Measurements from ENCODE around the gene IPO11. TPM values are rescaled to one million over a fixed set of nuclear protein-coding genes. Genes with fewer than 3 reads are reported as not detected.

Gene IPO11
- total and polyA plus RNA-seq, 2 of the 13 experiments (the other 11 are each of a cell fraction or from before 2014, with no cell fraction given) = 13.9 to 24.4 TPM

- H4K20me1 ChIP-seq (ENCODE audit: insufficient read depth, low read length) = no peaks in the 10 kb centered on the region
- no peak for DNase-seq (ENCODE audit: low spot score)
- H3K4me3 ChIP-seq (replicated peaks in 1 of 3; ENCODE audit: insufficient read depth in 1 of 3, low read depth in 2 of 3, low read length in 3 of 3) = no peak overlapping the region
- H3K27ac ChIP-seq (ENCODE audit: extremely low read length, insufficient read depth, low read length) = no peak overlapping the region
- H3K27me3 ChIP-seq (ENCODE audit: control insufficient read depth in 1 of 2, insufficient read depth in 2 of 2, low read length in 2 of 2) = no peaks in the 10 kb centered on the region
- H3K4me2 ChIP-seq (ENCODE audit: low read depth, low read length) = no peak overlapping the region
- H3K79me2 ChIP-seq (ENCODE audit: insufficient read depth, low read length) = no peaks in the 10 kb centered on the region
- FAIRE-seq = no peak
- TF ChIP-seq ZNF790 (CRISPR knock-in tag; IDR thresholded peaks at IDR 0.05; ENCODE audit: borderline replicate concordance) (no peak), MTA3 (CRISPR knock-in tag; IDR thresholded peaks at IDR 0.05) (no peak)
- H3K4me1 ChIP-seq (ENCODE audit: insufficient read depth, low read length) = peaks cover 19% of the 10 kb centered on the region
- no peak overlapping the region for H2AFZ ChIP-seq (ENCODE audit: low read length)
- ChIA-PET CTCF (ENCODE audit: low intra/inter-chr PET ratio, low total read pairs) (no interaction called here), POLR2A (no interaction called here)
- no peaks in the 10 kb centered on the region for H3K9me3 ChIP-seq (ENCODE audit: low read length)
- intact Hi-C loops (cut with micrococcal nuclease; ENCODE audit: unreplicated experiment) = no loop called here
- H3K9ac ChIP-seq (ENCODE audit: insufficient read depth, low read depth, low read length) = no peak overlapping the region
- peaks cover 0 to 12% of the 10 kb centered on the region in 2 experiments; a peak in 4 of 5 replicates for H3K36me3 ChIP-seq (replicated peaks in 1 of 2; ENCODE audit: control insufficient read depth in 1 of 2, insufficient read depth in 2 of 2, low read length in 2 of 2)
- in situ Hi-C loops (cut with HindIII; ENCODE audit: extremely low pct_ligation_motif_present, low pct_unique_long_range_greater_than_20kb) = no loop called here
- no TSS peak for BruUV-seq (replicated peaks)
- ATAC-seq = no peak
- 94% methylated on average over 2 of the region's 2 CpGs for WGBS (ENCODE audit: low lambda C conversion rate)
Measured at GRCh38 chr5:62585306-62585705, 172.7 kb downstream of the IPO11 start.

- Histone ChIP-seq H3K4me1 (ENCODE audit: insufficient read depth, low read length) (peaks cover 19% of the 10 kb centered on the region), H3K4me3 (replicated peaks in 1 of 3; ENCODE audit: insufficient read depth in 1 of 3, low read depth in 2 of 3, low read length in 3 of 3) (no peak overlapping the region), H3K27me3 (ENCODE audit: control insufficient read depth in 1 of 2, insufficient read depth in 2 of 2, low read length in 2 of 2) (no peaks in the 10 kb centered on the region), H3K27ac (ENCODE audit: extremely low read length, insufficient read depth, low read length) (no peak overlapping the region), H3K36me3 (replicated peaks in 1 of 2; ENCODE audit: control insufficient read depth in 1 of 2, insufficient read depth in 2 of 2, low read length in 2 of 2) (peaks cover 0 to 7% of the 10 kb centered on the region in 2 experiments; a peak in 4 of 5 replicates), H3K9me3 (ENCODE audit: low read length) (no peaks in the 10 kb centered on the region), H3K79me2 (ENCODE audit: insufficient read depth, low read length) (no peaks in the 10 kb centered on the region), H3K4me2 (ENCODE audit: low read depth, low read length) (no peak overlapping the region), H2AFZ (ENCODE audit: low read length) (no peak overlapping the region), H3K9ac (ENCODE audit: insufficient read depth, low read depth, low read length) (no peak overlapping the region), H4K20me1 (ENCODE audit: insufficient read depth, low read length) (no peaks in the 10 kb centered on the region)
- intact Hi-C loops (cut with micrococcal nuclease; ENCODE audit: unreplicated experiment) (no loop called here), in situ Hi-C loops (cut with HindIII; ENCODE audit: extremely low pct_ligation_motif_present, low pct_unique_long_range_greater_than_20kb) (no loop called here)
- FAIRE-seq (no peak), DNase-seq (ENCODE audit: low spot score) (no peak), ATAC-seq (no peak)
- no TSS peak for BruUV-seq (replicated peaks)
- CTCF ChIA-PET (ENCODE audit: low intra/inter-chr PET ratio, low total read pairs) = no interaction called here
- no peak for TF ChIP-seq ZNF513 (CRISPR knock-in tag; conservative IDR thresholded peaks at IDR 0.05)
- TF ChIP-seq GLI4 (CRISPR knock-in tag; IDR thresholded peaks at IDR 0.05; ENCODE audit: borderline replicate concordance) = no peak
- TF ChIP-seq ZMAT3 (CRISPR knock-in tag; conservative IDR thresholded peaks at IDR 0.05) = no peak
- POLR2A ChIA-PET = no interaction called here
Measured at GRCh38 chr5:62585751-62586150, 173.2 kb downstream of the IPO11 start.

Data from HepG2 (cell line).